GM21619 (cell line): ENCODE data around the gene TIGIT.

Experiments
- ATAC-seq: cut with Tn5 transposase; IDR thresholded peaks from one replicate; pipeline ENCODE4 v1.9.1; 2021; ENCODE audit not compliant: unreplicated experiment

TIGIT gene

DNA sequence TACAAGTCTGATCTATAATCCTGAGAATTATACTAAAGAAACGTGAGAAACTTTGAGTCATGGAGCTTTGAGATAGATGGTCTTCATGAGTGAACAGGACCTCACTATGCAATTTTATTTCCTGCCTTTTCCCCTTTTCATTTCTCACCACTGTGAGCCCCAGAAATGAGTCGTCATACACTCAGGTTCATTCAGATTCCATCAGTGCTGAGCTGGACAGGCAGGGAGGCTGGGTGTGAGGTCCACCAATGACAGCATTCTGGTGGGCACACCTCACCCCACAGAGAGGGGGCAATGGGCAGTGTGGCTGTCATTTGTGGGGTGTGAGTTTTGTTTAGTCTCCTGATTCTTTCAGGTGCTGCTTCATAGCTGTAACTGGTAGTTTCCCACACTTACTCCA, 16.9 kb downstream of the TIGIT start:
- ATAC-seq = no peak

DNA sequence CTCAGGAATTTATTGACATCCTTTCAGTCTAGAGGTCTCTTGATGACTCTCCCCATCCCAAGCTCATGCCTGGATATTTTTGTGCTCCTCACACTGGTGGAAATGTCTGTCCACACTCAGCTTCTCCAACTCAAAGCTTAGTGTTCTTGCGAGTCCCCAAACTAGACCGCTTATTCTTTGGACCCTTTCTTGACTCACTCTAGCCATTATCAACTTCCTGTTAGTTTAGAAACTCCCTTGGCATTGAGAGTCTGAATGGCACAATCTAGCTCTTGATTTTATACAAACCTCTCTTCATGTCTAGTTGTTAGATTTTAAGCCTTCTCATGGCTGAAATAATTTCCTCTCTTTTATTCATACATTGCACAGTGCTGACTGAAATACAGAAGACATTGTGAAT, 19.6 kb downstream of the TIGIT start:
- no peak for ATAC-seq

DNA sequence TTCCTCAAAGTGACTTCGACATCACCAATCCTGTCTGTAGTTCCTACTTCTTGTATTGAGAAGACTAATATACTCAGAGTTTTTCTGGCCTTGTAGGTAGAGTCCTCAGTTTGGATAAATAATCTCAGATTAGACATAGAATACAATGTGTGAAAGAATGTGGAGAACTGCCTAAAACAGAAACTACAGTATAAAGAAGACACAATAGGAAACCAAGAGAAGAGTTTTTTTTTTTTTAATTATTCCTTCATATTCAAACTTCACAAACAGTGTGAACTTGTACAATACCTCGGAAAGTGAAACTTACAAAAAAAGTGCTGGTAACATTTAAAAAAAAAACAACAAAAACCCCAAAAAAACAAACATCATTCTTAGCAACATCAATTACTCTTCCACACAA, 20.5 kb downstream of the TIGIT start:
- no peak for ATAC-seq

DNA sequence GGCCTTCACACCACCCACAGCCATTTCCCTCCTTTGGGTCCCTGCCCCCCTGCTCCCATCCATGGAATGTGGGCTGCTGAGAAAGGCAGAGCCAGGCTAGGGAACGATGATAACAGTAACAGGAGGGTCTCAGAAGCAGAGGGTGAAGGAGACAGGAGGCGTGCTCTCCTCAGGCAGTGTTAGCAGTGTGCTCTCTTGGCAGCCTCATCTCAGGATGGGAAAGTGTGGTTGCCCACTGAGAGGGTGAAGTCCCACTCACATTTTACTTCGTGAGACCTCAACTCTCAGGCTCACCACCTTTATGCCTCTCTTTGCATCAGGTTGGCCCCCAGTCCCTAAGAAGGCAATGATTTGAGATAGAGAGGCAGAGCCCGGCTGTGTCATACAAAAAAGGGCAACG, 24.5 kb downstream of the TIGIT start:
- ATAC-seq = no peak

DNA sequence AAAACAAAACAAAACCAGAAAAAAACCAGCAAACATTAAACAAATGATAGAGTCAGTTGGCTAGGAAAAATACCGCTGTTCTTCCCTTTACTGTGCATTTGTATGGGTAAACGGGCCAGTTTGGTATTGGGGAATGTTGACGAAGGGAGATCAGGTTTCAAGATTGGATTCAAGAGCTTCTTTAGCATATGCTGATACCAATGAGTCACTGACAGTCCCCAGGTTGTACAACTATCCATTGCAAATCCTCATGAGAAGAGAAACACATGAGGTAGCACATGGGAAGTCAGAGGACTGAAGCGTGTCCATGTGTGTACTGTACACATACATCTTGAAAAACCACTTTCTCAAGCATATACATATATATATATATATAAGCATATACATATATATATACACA, 25.6 kb downstream of the TIGIT start:
- ATAC-seq = no peak

DNA sequence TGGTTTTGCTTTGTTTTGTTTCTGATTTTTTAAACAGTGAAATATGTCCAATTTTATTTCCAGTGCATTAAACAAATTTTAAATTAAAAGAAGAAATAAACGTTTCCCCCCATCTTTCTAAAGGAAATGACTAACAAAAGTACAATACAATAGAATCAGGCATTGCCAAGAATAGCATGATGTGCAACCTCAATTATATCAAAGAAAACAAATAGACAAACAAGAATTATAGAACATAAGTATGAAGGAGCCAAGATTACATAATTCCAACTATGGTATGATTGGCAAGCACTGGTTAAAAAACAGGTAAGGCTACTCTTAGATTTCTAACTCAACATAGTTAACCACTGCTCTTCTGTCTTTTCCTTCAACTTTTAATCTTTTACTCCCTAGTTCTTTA, 26.4 kb downstream of the TIGIT start:
- no peak for ATAC-seq

DNA sequence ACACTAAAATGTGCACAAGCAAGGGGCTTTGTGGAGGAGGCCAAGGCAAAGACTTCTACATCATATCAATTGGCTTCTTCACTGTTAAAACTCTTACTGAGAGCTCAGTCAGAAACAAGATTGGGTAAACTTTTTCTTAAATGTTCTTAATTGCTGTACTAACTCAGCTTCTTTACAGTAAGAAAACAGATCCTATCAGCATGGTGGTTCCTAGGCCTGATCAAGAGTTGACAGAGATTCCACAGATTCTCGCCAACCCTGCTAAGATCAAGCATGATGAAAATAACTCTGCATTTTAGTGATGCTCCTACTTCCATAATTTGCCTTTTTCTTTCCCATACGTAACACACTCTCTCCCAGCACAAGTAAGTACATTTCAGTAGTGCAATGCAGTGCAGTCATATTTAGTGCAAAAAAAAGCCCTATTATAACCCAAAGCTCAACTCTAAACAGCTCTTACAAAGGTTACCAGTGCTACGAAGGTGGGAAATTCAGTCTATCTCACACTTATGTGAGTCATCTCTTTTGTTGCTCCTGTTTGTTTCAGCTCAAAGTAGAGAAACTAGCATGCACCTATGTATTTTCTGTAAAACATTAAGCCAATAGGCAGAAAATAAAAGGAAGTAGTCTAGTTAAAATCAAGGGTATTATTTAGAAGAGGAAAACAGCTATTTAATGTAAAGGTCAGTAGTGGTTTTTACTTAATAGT, 29.9 kb downstream of the TIGIT start:
- peak; percentile 74 for ATAC-seq

DNA sequence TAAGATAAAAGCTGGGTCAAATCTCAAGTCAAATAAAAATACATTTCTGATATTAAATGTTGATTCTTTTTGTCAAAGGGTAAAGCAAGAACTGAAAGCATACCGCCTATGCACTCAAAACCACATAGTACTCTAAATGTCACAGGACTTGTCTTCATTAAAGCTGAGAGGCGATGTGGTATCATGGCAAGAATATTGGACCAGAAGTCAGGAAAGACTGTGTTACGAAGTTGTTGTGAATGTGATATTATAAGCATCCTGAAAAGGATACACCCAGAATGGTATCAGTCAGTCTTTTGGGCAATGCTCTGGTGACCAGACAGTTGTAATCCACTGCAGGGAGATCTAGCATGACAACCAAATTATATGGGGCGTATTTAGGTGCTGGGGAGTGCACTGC, 33.8 kb downstream of the TIGIT start:
- ATAC-seq = no peak

DNA sequence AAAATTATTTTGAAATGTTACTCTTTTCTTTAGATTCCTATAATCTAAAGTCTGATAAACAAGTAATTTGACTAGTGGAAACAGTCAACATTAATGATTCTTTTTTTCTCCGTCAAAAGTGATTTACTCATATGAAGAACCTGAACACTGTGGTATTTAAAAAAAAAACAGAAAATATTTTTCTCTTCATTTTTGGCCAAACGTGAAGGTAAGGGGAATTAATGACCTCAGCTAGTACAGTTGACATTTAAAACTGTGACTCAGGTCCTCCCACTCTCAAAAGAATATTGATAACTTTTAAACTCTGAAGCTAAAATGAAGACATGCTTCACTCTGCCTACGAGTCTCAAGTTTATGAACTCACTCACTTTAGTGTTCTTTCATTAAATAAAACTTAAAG, 34.5 kb downstream of the TIGIT start:
- ATAC-seq = no peak

DNA sequence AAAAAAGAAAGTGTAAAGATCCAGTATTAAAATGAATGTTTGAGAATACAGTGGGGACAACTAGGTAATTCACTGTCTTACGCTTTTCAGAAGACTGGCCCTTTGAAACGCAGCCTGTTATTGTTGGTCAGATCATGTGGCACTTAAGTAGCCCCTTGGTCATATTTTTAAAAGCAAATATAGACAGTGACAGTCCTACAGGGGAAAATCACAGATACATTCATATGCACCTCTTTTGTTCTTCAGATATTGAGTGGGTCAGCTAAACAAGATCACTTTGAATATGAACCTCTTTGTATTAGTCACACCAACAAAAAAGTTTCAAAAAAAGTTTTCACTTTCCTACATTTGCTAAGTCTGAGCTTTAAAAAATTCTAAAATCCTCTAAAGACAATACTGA, 36.0 kb downstream of the TIGIT start:
- ATAC-seq = peak; percentile 50

DNA sequence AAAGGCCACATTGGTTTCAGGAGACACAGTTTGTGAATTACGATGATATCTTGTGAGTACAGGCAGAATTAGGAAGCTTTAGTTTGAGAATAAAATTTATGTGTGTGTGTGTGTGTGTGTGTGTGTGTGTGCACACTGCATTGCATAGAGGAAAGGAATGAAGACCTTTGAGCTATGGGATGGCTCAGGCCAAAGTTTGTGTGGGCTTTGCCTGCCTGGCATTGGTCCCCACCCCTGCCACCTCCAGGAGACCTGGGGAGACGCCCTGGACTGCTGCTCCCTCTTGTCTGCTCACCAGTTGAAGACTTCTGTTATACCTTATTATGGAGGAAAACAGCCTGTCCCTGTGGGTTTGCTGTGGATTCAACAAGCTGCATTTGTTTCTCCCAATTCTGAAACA, 37.2 kb downstream of the TIGIT start:
- ATAC-seq = no peak

DNA sequence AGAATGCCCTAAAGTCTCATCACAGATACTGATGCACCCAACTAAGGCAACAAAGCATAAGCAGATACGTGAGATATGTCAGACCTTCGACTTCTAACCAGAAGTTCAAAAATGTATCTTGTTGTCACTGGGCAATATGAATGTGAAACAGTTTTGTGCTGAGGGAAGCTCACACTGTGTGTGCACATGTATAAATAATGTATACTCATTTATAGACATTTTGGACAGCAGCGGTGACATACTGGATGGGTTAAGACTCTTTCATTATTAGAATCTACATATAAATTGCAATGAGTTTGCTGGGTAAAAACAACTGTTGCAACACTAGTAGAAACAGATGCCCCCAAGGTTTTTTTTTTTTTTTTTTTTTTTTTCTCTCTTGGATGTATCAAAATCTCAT, 37.9 kb downstream of the TIGIT start:
- no peak for ATAC-seq

DNA sequence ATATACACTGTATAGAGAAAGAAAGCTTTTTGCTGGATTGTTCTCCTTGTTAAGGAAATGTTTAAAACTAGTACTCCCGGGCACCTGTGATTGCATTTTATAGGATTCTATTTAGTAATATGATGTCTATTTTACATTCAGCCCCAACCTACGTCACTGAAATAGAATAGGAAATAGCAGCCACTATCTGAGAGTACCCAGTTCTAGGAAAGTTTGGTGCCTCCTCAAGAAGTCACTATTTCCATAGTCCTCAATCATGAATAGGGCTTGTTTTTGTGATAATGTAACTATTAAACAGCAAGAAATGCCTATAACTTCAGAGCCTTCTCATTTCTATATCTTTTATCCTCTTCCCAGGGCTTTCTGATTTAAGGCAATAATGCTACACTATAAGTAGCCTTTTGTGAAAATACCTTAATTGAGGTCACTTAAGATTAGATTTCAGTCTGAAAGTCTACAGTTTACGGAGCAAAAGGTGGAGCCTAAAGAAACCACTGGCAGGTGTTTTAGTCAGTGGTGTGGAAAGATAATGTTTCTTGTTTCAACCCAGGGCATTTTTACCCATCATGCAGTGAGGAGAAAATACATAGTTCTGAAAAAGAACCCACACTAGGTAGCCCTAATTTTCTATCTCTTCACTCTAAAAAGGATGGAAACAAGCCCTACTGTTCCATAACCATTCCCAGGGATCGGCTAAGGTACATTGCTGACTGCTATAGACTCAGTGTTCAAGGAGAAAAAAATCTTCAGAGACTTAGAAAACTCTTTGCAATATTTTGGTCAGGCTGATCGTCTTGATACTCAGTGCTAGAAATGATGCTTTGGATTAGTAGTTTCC, 38.7 kb downstream of the TIGIT start:
- ATAC-seq = no peak

DNA sequence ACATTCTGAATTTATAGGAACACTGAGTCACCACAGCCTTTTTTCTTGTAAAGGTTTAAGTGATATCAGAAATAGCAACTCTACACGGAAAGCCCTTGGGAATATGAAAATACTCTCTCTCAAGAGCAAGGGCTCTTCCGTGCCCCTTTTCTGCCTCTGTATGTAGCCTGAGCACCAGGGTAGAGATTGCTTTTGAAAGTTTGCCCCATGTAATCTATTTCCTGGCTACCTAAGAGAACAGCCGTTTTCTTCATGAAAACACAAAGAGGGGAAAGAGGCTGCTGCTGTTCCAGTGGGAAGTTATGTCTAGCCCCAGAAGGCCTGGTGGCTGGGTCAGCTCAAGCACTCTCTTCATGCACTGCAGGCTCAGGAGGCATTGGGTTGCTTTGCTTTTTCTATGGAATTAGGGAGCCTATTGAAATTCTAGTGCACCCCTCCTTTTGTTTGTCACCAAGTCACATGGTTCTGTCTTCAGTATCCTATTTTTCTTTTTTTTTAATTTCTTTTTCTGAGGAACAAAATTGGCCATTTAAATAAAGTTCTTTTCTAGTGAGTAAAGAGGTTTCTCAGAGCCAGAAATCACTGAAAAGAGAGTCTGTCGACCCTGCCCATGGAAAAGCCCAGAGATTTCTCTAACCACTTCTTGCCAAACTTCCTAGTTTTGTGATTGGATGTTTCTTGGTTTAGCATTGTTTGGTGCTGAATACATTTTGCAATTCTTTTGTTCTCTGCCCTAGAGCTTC, 39.5 kb downstream of the TIGIT start:
- no peak for ATAC-seq

DNA sequence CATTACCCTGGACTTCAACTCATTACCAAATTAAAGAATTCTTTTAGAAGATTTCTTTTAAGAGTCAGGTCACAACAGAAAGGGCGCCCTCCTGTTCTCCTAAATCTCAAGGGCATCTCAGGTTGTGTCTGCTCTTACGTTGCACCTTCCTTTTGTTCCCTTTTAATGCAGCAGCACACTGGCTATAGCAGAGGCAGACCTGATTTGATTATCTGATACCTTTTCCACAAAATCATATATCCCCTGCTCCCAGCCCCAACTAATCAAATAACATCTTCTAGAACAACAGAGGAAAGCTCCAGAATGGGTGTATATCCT, 40.1 kb downstream of the TIGIT start:
- no peak for ATAC-seq

DNA sequence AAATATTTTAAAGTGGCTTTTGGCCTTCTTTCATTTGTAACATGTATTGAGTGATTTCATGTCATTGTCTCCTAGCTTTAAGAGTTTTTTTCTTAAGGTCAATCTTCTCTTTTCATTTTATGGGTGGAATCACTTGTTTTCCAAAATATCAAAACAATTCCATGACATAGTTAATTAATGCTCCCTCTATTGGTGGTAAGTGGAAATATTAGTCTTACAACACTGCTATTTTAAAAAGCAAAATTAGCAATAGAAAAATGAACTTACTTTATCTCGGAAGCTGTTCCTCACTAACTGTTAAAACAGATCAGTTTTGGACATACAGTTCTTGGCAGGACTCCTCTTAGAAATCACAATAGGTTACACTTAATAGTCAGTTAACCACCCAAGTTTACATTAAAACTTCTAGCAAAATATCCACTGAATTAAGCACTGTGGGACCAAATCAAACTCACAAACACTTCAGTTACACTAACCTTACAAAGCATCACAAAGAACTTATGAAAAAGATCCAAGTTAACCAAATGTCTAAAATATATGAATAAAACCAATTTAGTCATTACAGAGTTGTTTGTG, 42.4 kb downstream of the TIGIT start:
- no peak for ATAC-seq

DNA sequence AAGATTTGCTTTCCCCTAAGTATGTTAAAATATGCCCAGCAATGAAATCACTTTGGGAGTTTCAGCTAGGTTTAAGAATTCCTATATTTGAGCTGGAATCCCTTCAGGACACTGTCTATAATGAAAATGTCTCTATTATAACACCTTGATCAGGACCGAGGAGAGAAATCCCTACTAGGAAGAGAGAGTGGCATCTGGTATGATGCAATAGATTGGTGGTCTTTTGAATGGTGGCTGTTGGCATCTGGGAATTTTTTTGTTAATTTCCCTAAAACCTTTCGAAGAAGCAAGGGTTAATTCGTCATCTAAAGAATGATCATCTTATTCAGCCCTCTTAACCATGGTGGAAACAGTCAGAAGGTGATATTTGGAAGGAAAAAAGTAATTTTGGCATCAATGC, 43.0 kb downstream of the TIGIT start:
- no peak for ATAC-seq

DNA sequence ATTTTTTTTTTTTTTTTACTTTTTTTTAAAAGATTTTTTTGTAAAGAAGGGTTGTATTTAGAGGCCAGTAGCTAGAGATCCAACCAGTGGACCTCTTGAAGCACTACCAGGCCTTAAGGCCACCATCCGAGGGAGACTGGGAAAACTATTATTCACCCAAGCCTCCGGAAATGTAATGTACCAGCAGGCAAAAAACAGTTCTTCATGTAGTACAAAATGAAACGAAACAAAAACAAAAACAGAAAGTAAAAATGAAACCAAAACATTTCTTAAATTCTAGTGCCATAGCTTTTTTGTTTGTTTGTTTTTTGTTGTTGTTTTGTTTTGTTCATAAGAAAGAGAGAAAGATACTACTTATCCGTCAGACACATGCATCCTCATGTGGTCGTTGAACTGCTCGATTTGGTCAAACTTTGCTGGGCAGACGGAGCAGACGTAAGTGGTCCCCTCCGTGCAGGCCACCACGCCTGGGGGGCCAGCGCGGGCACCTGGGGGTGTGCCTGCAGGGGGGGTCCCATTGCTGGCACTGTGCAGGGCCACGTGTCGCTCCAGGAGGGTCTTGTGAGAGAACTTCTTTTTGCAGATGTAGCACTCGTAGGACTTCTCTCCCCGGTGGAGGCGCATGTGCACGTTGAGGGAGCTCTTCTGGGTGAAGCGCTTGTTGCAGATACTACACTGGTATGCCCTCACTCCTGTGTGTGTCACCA, 45.0 kb downstream of the TIGIT start:
- no peak for ATAC-seq

DNA sequence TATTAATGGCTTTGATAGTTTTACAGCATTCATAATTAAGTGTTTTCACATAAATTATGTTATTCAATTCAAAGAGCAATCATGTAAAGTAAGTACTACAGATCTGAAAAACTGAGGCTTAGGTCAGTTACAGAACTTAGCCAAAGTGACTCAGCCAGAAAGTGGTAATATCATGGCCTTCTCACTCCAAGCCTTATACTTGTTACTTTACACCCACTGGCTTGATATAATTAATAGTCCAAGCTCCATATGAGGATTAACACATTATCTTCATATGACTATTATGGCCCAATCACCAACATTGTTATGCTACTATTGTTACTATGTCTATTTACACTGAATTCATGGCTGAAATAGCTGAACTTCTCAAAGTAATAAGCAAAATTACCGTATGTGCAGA, 50.7 kb downstream of the TIGIT start:
- ATAC-seq = no peak

DNA sequence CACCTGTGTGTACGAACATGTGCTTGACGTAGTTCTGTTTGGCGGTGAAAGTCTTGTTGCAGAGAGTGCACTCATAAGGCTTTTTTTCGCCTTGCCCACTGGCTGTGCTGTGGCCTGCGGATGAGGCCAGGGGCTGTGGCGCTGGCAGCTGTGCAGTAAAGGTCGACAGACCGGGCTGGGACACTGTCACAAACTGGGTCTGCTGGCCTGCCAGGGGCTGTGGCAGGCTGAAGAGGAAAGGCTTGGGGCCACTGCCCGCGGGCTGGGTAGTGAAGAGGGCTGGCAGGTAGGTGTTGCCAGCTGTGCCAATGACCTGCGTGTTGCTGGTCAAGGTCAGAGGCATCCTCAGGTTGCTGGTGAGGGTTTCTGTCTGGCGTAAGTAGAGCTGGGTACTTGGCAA, 56.4 kb downstream of the TIGIT start:
- ATAC-seq = no peak

DNA sequence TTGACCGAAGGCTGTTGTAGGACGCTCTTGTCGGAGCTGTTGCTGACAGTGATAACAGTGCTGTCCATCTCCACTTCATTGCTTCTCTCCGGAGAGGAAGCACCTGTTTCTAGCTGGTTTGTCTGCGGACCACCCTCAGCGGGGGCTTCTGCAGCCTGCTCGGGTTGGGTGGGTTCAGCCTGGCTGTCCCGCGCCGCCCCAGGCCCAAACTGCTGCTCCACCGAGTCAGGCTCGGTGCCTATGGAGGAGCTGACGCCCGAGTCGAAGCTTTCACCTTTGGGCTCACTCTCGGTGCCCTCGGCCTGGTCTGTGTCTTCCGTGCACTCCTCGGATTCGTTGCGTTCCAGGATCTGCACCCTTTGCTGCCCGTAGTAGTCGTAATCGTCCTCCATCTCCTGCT, 56.9 kb downstream of the TIGIT start:
- no peak for ATAC-seq
